ENCODE measurements around the gene HOXB4. TPM values are rescaled to one million over a fixed set of nuclear protein-coding genes. Genes with fewer than 3 reads are reported as not detected.

The HOXB4 gene
- total RNA-seq, 2 experiments from 2014 or later = 6.2 to 7.0 TPM

DNA sequence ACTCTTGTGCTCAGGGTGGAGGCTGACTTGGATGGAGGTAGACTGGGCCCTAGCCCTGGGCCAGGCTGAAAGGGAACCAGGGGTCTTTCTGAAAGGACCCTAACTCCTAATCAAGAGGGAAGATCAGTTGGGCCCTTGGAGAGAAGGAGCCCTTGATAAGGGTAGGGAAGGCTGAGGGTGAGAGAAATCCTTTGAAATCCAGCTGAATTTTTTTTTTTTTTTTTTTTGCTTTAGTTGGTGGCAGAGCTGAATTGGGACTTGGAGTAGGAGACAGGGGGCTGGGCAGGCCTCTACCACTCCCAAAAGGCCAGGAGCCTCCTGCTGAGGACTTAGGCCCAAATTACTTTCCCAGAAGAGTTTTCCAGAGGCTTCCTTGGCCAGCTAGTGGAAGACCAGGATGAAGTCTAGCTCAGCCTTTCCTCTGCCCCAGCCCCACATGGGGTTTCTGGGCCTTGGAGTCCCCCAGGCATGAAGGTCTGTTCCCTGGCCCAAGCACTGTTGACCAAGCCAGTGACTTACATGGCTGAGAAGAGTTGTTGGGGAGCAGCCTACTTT is 12.5 kb upstream of the HOXB4 start:
- no peak for DNase-seq
- no peak overlapping the region for H3K4me3 Mint-ChIP-seq
- H3K27ac Mint-ChIP-seq = no peak overlapping the region
- ChIA-PET POLR2A (interaction anchor here (1.4 to 1.9 kb wide), 2 partner anchors 255 to 257 kb away, joined by 3 to 8 read pairs; no protein-coding TSS in a partner anchor), CTCF (interaction anchor here (0.7 to 5.8 kb wide), 5 partner anchors 98 to 510 kb away, joined by 3 to 62 read pairs (median 5); no protein-coding TSS in a partner anchor)
- no peaks in the 10 kb centered on the region for H3K36me3 Mint-ChIP-seq (ENCODE audit: low read depth)
- no peaks in the 10 kb centered on the region for H3K9me3 Mint-ChIP-seq
- H3K27me3 Mint-ChIP-seq = peaks cover 85% of the 10 kb centered on the region
- H3K4me1 Mint-ChIP-seq = peaks cover 46% of the 10 kb centered on the region

DNA sequence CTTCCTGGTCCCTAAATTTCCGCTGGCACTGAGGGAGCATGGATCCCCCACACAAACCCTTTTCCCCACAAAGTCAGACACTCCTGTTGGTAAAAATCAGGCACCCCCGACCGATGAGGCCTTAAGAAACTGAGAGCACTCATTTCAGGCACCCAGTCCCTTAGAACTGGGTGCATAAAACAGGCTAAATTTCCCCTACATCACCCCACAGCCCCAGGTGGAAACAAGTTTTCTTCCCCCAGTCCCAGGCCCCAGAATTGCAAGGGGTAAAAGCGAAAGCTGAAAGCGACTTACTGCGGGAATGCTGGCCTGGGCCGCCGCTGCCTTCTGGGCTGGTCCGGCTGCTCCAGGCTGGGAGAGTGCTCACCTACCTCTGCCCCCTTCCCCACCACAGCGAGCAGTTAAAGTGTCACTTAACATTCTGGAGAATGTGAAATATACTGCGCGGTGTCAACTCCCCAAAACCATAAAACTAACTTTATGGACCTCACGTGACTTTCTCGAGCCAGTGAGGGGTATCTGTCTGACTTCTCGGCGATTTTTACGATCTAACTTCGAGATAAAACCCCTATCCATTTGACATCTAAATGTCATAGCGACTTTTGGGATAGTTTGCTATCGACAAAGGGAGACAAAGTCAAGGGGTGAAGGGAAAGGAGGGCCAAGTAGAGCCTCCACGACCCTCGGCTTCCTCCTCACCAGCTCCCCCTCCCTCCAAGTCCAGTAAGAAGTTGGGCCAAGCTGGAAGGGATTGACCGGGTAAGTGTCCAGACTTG is 11.9 kb upstream of the HOXB4 start, which contains the start of gene HOXB3:
HOXB3 (minus strand) TSS at position 411 of the 776 bp plus-strand sequence. CDS start 37,767 bp downstream, outside the sequence.
- Mint-ChIP-seq H3K36me3 (ENCODE audit: low read depth) (no peaks in the 10 kb centered on the region), H3K27me3 (peaks cover 79% of the 10 kb centered on the region), H3K4me1 (peaks cover 48% of the 10 kb centered on the region), H3K27ac (no peak within 1 kb of the TSS), H3K4me3 (no peak within 1 kb of the TSS), H3K9me3 (no peaks in the 10 kb centered on the region)
- no peak for DNase-seq
- ChIA-PET POLR2A (interaction anchor here (1.4 to 1.9 kb wide), 2 partner anchors 254 to 256 kb away, joined by 3 to 8 read pairs; no protein-coding TSS in a partner anchor), CTCF (interaction anchor here (0.9 to 5.8 kb wide), 4 partner anchors 97 to 431 kb away, joined by 3 to 62 read pairs (median 8); no protein-coding TSS in a partner anchor)

DNA sequence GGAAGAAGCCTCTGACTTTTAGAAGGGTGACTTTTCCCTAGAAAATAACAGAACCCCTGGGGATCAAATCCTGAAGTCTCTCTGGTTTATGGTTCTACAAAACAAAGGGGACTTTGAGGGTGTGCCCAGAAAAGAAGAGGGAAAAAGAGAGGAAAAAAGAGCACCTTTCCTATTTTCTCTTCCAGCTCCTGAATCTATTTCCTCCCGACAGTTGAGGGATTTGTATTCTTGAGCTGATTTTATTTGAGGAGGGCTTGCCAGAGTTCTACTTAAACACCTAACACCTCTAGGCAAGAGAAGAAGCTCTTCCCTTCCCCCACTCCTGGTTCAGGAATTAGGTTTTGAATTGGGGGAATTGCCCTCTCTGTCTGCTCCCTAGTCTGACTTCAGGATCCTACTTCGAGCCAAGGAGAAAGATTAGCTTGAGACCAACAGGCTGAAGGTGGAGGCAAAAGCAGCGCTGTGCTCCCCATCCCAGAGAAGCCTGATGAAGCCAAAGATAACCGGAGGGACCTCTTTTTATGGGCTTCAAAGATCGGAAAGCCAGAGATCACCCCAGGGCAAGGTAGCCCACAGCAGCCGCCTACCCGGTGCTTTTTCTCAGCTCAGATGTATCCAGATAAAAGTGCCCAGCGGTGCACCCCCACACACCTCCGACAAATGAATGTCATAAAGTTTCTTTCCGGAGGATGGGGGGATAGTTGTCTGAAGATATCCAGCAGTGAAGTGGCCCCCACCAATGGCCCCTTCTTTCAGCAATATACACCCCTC is 11.1 kb upstream of the HOXB4 start:
- H3K27me3 Mint-ChIP-seq = peaks cover 78% of the 10 kb centered on the region
- ChIA-PET CTCF (interaction anchor here (1.0 to 2.5 kb wide), 5 partner anchors 29 to 281 kb away, joined by 3 to 12 read pairs (median 5); no protein-coding TSS in a partner anchor), POLR2A (interaction anchor here (0.6 to 1.4 kb wide), 2 partner anchors 253 to 294 kb away, joined by 3 read pairs; no protein-coding TSS in a partner anchor)
- no peaks in the 10 kb centered on the region for H3K9me3 Mint-ChIP-seq
- H3K4me3 Mint-ChIP-seq = no peak overlapping the region
- no peaks in the 10 kb centered on the region for H3K36me3 Mint-ChIP-seq (ENCODE audit: low read depth)
- H3K4me1 Mint-ChIP-seq = peaks cover 55% of the 10 kb centered on the region
- no peak for DNase-seq
- H3K27ac Mint-ChIP-seq = no peak overlapping the region

DNA sequence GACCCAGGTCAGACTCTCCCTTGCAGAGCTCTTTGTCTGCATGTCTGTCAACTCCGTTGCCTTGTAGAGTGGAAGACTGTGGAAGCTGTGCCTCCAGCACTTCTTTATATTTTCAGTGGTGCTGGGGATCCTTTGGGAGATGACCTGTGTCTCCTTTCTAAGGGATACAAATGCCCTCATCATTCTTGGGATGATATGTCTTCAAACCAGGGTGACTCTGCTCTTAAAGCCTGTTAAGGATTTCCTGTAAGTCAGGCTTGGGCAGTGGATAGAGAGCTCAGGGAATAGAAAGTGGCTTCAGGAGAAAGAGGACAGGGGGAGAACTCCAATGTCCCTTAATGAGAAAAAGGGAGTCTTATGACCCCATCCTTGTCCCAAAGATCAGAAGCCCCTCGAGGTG is 10.4 kb upstream of the HOXB4 start:
- Mint-ChIP-seq H3K9me3 (no peaks in the 10 kb centered on the region), H3K4me3 (no peak overlapping the region), H3K4me1 (peaks cover 51% of the 10 kb centered on the region), H3K27me3 (peaks cover 78% of the 10 kb centered on the region), H3K27ac (no peak overlapping the region), H3K36me3 (ENCODE audit: low read depth) (no peaks in the 10 kb centered on the region)
- POLR2A ChIA-PET = interaction anchor here (0.6 to 1.2 kb wide), 2 partner anchors 38 to 293 kb away, joined by 3 read pairs; partner anchors contain the start of gene HOXB9
- CTCF ChIA-PET = interaction anchor here (0.6 to 2.5 kb wide), 7 partner anchors 30 to 435 kb away, joined by 3 to 12 read pairs (median 4); no protein-coding TSS in a partner anchor
- no peak for DNase-seq

DNA sequence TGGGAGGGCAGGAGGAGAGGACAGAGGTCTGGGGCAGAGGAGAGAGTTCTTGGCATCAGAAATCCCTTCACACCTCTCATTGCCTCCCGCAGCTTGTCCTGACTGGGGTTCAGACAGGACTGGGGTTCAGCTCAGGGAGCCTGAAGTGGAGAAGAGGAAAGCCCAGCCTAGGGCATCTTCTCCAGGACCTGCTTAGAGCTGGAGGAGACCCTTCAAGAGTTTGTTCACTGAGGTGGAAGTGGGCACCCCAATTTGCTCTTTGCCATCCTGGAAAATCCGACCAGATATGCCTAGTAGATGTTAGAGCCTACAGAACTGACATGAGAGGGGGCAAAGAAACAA is 9.9 kb upstream of the HOXB4 start:
- Mint-ChIP-seq H3K4me1 (peaks cover 46% of the 10 kb centered on the region), H3K27ac (no peak overlapping the region), H3K9me3 (no peaks in the 10 kb centered on the region), H3K36me3 (ENCODE audit: low read depth) (no peaks in the 10 kb centered on the region), H3K4me3 (no peak overlapping the region), H3K27me3 (peaks cover 78% of the 10 kb centered on the region)
- CTCF ChIA-PET = interaction anchor here (0.5 to 2.5 kb wide), 10 partner anchors 30 to 435 kb away, joined by 3 to 12 read pairs (median 4); no protein-coding TSS in a partner anchor
- no peak for DNase-seq
- POLR2A ChIA-PET = interaction anchor here (0.7 to 1.2 kb wide), 6 partner anchors 13 to 236 kb away, joined by 3 to 4 read pairs (median 3); partner anchors contain the start of gene HOXB9

DNA sequence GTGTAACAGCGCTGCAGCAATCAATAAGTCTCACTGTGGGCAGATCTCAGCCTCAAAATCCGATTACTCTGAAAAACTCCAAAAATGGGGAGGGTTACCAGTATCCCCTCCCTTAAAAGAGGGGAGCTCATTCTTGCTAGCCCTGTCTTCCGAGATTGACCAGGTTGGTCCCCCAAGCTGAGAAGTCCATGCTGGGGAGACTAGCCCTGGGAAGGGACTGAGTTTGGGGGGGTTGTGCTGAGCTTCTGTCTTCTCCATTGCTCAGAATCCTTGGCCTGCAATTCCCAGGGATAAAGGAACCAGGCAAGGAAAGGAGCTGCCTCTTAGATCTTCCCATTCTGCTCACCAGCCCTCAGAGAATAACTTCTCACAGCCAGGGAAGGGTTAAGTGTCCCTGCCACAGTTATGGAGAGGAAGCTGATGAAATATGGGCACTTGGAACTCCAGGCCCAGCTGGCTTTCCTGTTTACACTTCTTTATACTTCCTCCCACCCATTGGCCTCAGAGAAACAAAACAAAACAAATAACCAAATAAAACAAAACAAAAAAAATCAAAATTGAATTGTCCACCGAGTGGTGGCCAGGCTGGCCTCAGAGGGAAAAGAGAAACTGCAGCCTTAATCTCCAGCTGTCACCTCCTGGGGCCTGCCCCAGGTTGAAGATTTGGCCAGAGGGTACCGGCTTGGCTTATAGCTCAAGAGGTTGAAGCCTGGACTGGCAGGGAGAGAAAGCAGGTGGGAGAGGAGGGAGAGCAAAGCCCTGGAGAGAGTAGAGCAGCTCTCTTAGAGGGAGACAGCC is 9.3 kb upstream of the HOXB4 start:
- peaks cover 79% of the 10 kb centered on the region for H3K27me3 Mint-ChIP-seq
- no peaks in the 10 kb centered on the region for H3K9me3 Mint-ChIP-seq
- no peak overlapping the region for H3K27ac Mint-ChIP-seq
- POLR2A ChIA-PET = interaction anchor here (0.7 to 1.2 kb wide), 6 partner anchors 14 to 235 kb away, joined by 3 to 4 read pairs (median 3); partner anchors contain the start of gene HOXB9
- H3K36me3 Mint-ChIP-seq (ENCODE audit: low read depth) = no peaks in the 10 kb centered on the region
- H3K4me1 Mint-ChIP-seq = peaks cover 45% of the 10 kb centered on the region
- CTCF ChIA-PET = interaction anchor here (0.5 to 2.5 kb wide), 10 partner anchors 31 to 328 kb away, joined by 3 to 12 read pairs (median 3); no protein-coding TSS in a partner anchor
- H3K4me3 Mint-ChIP-seq = no peak overlapping the region
- DNase-seq = no peak

DNA sequence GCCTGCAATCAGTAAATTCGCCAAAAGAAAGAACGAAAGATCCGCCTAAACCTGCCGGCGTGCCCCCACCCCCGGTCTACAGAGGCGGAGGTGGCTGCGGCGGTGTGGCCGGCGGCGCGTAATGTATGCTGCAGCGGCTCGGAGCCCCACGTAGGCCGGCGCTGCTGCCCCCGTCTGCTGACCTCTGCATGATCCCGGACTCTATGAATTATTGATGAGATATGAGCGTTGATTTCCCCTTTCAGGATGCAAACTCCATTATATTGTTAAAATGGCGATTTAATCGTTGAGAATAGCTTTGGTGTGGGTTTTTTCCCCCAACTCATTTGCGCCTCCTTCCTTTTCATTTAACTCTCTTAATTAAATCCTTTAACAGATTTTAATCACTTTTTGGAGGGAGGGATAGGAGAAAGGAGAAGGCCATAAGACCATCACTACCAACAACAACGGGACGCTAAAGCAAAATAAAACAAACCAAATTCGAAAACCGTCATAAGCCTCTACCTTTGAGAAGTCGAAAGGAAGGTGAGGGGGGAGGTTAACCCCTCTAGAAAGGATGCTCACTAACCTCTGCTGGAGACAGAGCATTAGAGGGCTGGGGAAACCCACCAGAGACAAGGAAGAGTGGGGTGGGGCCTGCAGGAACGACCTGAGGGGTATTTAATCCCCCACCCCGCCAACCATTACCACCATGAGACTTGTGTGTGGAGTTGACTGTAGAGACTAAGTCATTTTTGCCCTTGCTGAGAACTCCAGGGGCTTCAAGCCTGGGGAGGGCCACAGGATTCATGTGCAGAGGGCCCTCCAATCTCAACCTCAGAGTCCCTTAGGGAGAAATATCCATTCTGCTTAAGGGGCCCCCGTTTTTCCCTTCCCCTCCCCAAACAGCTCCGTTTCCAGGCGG is 8.5 kb upstream of the HOXB4 start:
- POLR2A ChIA-PET = interaction anchor here (1.0 kb wide), 2 partner anchors 95 to 234 kb away, joined by 3 to 4 read pairs; no protein-coding TSS in a partner anchor
- peaks cover 80% of the 10 kb centered on the region for H3K27me3 Mint-ChIP-seq
- no peaks in the 10 kb centered on the region for H3K36me3 Mint-ChIP-seq (ENCODE audit: low read depth)
- CTCF ChIA-PET = interaction anchor here (0.6 to 1.0 kb wide), 3 partner anchors 39 to 133 kb away, joined by 3 read pairs; no protein-coding TSS in a partner anchor
- H3K4me1 Mint-ChIP-seq = peaks cover 47% of the 10 kb centered on the region
- H3K9me3 Mint-ChIP-seq = no peaks in the 10 kb centered on the region
- H3K4me3 Mint-ChIP-seq = peak overlapping the region; percentile 92
- H3K27ac Mint-ChIP-seq = peak overlapping the region; percentile 19
- DNase-seq = peak; percentile 46

DNA sequence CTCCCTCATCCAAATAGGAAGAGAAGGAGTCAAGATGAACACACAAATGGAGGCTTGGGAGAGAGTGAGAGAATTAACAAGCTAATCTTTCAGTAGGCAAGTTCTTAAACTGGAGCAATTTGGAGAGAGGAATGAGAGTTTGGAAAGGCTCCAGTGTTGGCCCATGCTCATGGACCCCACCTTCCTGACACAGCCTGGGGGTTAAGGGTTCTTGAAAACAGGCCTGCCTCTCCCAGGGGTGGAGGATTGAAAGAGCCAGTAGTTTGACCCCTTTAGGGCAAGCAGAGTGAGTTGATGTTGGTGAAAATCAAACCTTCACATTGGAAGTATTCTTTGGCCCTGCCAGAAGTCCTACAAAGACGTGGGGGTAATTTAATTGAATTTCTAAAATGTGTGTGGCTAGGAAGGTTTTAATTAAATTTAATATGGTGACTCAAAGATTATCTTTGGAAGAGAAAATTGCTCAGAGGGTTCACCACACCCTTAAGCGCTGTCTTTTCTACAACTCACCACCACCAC is 6.1 kb upstream of the HOXB4 start:
- Mint-ChIP-seq H3K4me1 (peaks cover 66% of the 10 kb centered on the region), H3K9me3 (no peaks in the 10 kb centered on the region), H3K4me3 (peak overlapping the region; percentile 92), H3K36me3 (ENCODE audit: low read depth) (peaks cover 3% of the 10 kb centered on the region), H3K27me3 (peaks cover 80% of the 10 kb centered on the region), H3K27ac (no peak overlapping the region)
- CTCF ChIA-PET = interaction anchor here (1.0 to 2.4 kb wide), 4 partner anchors 9 to 276 kb away, joined by 4 to 14 read pairs (median 6); partner anchors contain the start of gene HOXB5
- POLR2A ChIA-PET = no interaction called here
- DNase-seq = no peak

DNA sequence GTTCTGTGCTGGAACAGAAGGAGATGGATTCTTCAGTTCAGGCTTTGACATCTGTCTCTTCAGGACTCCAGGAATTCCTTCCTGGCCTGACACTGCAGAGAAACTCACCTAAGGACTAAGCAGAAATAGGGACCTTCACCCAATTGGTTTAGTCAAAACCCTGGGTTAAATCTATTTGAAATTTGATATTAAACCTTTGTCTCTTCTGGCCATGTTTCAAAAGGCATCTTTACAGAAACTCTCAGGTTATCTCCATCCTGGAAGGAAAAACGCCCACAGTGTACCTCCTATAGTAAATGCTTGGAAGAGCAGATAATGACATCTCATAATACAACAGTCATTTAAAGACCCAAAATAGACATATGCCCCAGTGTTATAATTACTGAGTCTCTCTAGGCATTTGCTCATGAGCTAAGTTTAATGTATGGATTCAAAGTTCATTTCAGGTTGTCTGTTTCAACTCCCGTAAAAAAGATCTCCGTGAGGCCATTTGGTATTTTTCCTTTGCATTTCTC is 5.6 kb upstream of the HOXB4 start:
- POLR2A ChIA-PET = interaction anchor here (0.8 to 1.1 kb wide), 2 partner anchors 130 to 250 kb away, joined by 3 to 6 read pairs; no protein-coding TSS in a partner anchor
- peaks cover 3% of the 10 kb centered on the region for H3K36me3 Mint-ChIP-seq (ENCODE audit: low read depth)
- CTCF ChIA-PET = interaction anchor here (0.5 to 2.4 kb wide), 5 partner anchors 9 to 276 kb away, joined by 4 to 14 read pairs (median 5); partner anchors contain the start of gene HOXB5
- DNase-seq = no peak
- H3K27me3 Mint-ChIP-seq = peaks cover 80% of the 10 kb centered on the region
- H3K4me1 Mint-ChIP-seq = peaks cover 71% of the 10 kb centered on the region
- H3K9me3 Mint-ChIP-seq = no peaks in the 10 kb centered on the region
- no peak overlapping the region for H3K27ac Mint-ChIP-seq
- peak overlapping the region; percentile 92 for H3K4me3 Mint-ChIP-seq

DNA sequence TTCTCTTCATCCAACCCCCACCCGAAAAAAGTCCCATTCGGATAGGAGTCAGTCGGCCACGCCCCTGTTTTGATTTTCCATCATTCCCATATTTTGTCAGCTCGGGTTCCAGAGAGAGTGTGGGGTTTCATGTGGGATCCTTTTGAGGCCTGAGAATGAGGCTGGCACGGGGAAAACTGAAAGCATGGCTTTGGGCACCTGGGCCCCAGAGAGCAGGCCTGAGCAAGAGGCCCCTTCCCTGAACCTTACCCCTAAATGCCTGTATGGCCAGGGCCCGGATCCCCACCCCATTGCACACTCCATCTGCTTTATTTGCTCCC is 4.6 kb upstream of the HOXB4 start:
- Mint-ChIP-seq H3K27me3 (peaks cover 73% of the 10 kb centered on the region), H3K27ac (no peak overlapping the region), H3K36me3 (ENCODE audit: low read depth) (peaks cover 3% of the 10 kb centered on the region), H3K4me3 (peak overlapping the region; percentile 65), H3K4me1 (peaks cover 71% of the 10 kb centered on the region), H3K9me3 (no peaks in the 10 kb centered on the region)
- CTCF ChIA-PET = interaction anchor here (1.0 to 2.4 kb wide), 3 partner anchors 10 to 503 kb away, joined by 3 to 14 read pairs (median 6); partner anchors contain the start of gene HOXB5
- DNase-seq = no peak
- POLR2A ChIA-PET = interaction anchor here (0.5 to 1.1 kb wide), 6 partner anchors 11 to 251 kb away, joined by 3 to 6 read pairs (median 3); partner anchors contain the start of gene HOXB5

All from activated CD4-positive, alpha-beta memory T cell treated with anti-CD3 and anti-CD28 coated beads, Interleukin-2, amount 10 ng/mL, durations not matched to agents 7 days and 5 days (primary cell).